K562 (cell line): ENCODE results near the gene CCNY. TPM values are rescaled to one million over a fixed set of nuclear protein-coding genes. Genes with fewer than 3 reads are reported as not detected.

Experiments
- E2F6 ChIP-seq, 2 experiments: IDR thresholded peaks; 2 replicates each; pipeline ENCODE4 v1.6.1; 2011; ENCODE audit warnings: borderline replicate concordance in 1 of 2, control low read depth in 1 of 2, low read depth in 1 of 2, low read length in 1 of 2, mild to moderate bottlenecking in 1 of 2, mixed read lengths in 1 of 2, moderate library complexity in 1 of 2; ENCODE audit not compliant: insufficient read depth in 1 of 2, insufficient read length in 1 of 2, poor library complexity in 1 of 2, severe bottlenecking in 1 of 2; ENCODE audit errors: extremely low read depth in 1 of 2
- EHMT2 ChIP-seq: fragments of 450-650 bp; IDR thresholded peaks from 2 replicates; pipeline ENCODE4 v1.6.1; 2018; ENCODE audit warnings: antibody characterized with exemption
- KDM2B ChIP-seq: fragments of 250-450 bp; sonication (Bioruptor Pico); IDR thresholded peaks from 2 replicates; pipeline ENCODE4 v1.8.0; 2021; ENCODE audit warnings: mild to moderate bottlenecking, moderate library complexity
- LEF1 ChIP-seq: fragments of 450-650 bp; IDR thresholded peaks from 2 replicates; pipeline ENCODE4 v1.6.1; 2016; ENCODE audit warnings: mild to moderate bottlenecking
- MEIS2 ChIP-seq: fragments of 450-650 bp; IDR thresholded peaks from 2 replicates; pipeline ENCODE4 v1.6.1; 2014; ENCODE audit warnings: mild to moderate bottlenecking; ENCODE audit not compliant: partially characterized antibody
- MYNN ChIP-seq, 2 experiments: sonication (generic); formaldehyde crosslinking in 1 of 2; IDR thresholded peaks; 2 replicates each; pipeline versions ENCODE4 v1.5.0 to v1.6.1; 2016 to 2020; ENCODE audit warnings: antibody characterized with exemption in 1 of 2, missing genetic modification reagents in 1 of 2
- PTRF ChIP-seq: fragments of 450-650 bp; IDR thresholded peaks from 2 replicates; pipeline ENCODE4 v1.6.1; 2016; ENCODE audit warnings: mild to moderate bottlenecking, missing genetic modification characterization, missing compliant biosample characterization
- TEAD4 ChIP-seq, 2 experiments: sonication (generic) in 1 of 2; formaldehyde crosslinking in 1 of 2; IDR thresholded peaks; 2 replicates each; pipeline versions ENCODE4 v1.6.1 to v1.8.0; 2012 to 2022; ENCODE audit warnings: borderline replicate concordance in 1 of 2, inconsistent platforms in 1 of 2, low read length in 1 of 2, mild to moderate bottlenecking in 1 of 2, missing genetic modification reagents in 1 of 2
- WHSC1 ChIP-seq: IDR thresholded peaks from one replicate; pipeline ENCODE4 v1.6.1; 2012; ENCODE audit warnings: low read length, control low read depth, inconsistent platforms
- ZNF184 ChIP-seq: sonication (generic); formaldehyde crosslinking; IDR thresholded peaks from 2 replicates; pipeline ENCODE4 v1.5.0; 2020; ENCODE audit warnings: missing genetic modification reagents
- ZNF280B ChIP-seq: fragments of 250-450 bp; sonication (Bioruptor Pico); IDR thresholded peaks from 2 replicates; pipeline ENCODE4 v1.5.1; 2021; ENCODE audit warnings: mild to moderate bottlenecking
- polyA plus RNA-seq, 8 experiments: library from polyadenylated mRNA; depleted of rRNA in 4 of 8; stranded (reverse) in 5 of 8; unstranded in 3 of 8; fragments of >200 nt; fragmentation: Nextera tagmentation in 2 of 8; fragmentation: Illumina TruSeq in 1 of 8; extraction: Ambion mirVana in 2 of 8; extraction: Trizol in 1 of 8; gene quantifications; 2 replicates each; pipeline versions ENCODE4 v1.2.1 to v1.2.3, GENCODE V29; 2011 to 2014; ENCODE audit warnings: inconsistent platforms in 1 of 8, missing spikeins in 1 of 8
- total RNA-seq, 7 experiments: library from RNA; depleted of rRNA in 6 of 7; stranded (reverse); fragments of >200 nt in 6 of 7; fragmentation: Illumina TruSeq in 2 of 7; extraction: Trizol in 2 of 7; gene quantifications; 2 replicates each; pipeline versions ENCODE4 v1.2.1 to v1.2.3, GENCODE V29; 2011 to 2021; ENCODE audit warnings: low replicate concordance in 1 of 7
- TF ChIP-seq, protein P1 (sequence below): sonication (generic); formaldehyde crosslinking; IDR thresholded peaks from 2 replicates; pipeline ENCODE4 v1.8.0; 2023; ENCODE audit warnings: missing genetic modification reagents, mild to moderate bottlenecking, borderline replicate concordance

Gene CCNY
- total and polyA plus RNA-seq, 9 of the 15 experiments (the other 6 are each of a cell fraction or from before 2014, with no cell fraction given), result 8.4 to 109 (median 38.6) TPM

GRCh38 chr10:35336921-35337823 lies 863 bp downstream of the CCNY start (continued):
- TF ChIP-seq, protein P1, sequence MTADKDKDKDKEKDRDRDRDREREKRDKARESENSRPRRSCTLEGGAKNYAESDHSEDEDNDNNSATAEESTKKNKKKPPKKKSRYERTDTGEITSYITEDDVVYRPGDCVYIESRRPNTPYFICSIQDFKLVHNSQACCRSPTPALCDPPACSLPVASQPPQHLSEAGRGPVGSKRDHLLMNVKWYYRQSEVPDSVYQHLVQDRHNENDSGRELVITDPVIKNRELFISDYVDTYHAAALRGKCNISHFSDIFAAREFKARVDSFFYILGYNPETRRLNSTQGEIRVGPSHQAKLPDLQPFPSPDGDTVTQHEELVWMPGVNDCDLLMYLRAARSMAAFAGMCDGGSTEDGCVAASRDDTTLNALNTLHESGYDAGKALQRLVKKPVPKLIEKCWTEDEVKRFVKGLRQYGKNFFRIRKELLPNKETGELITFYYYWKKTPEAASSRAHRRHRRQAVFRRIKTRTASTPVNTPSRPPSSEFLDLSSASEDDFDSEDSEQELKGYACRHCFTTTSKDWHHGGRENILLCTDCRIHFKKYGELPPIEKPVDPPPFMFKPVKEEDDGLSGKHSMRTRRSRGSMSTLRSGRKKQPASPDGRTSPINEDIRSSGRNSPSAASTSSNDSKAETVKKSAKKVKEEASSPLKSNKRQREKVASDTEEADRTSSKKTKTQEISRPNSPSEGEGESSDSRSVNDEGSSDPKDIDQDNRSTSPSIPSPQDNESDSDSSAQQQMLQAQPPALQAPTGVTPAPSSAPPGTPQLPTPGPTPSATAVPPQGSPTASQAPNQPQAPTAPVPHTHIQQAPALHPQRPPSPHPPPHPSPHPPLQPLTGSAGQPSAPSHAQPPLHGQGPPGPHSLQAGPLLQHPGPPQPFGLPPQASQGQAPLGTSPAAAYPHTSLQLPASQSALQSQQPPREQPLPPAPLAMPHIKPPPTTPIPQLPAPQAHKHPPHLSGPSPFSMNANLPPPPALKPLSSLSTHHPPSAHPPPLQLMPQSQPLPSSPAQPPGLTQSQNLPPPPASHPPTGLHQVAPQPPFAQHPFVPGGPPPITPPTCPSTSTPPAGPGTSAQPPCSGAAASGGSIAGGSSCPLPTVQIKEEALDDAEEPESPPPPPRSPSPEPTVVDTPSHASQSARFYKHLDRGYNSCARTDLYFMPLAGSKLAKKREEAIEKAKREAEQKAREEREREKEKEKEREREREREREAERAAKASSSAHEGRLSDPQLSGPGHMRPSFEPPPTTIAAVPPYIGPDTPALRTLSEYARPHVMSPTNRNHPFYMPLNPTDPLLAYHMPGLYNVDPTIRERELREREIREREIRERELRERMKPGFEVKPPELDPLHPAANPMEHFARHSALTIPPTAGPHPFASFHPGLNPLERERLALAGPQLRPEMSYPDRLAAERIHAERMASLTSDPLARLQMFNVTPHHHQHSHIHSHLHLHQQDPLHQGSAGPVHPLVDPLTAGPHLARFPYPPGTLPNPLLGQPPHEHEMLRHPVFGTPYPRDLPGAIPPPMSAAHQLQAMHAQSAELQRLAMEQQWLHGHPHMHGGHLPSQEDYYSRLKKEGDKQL (CRISPR knock-in tag), result peak; percentile 80; the same call in 1 of the 2 replicates
- no peak for TF ChIP-seq ZNF280B (CRISPR knock-in tag)
- no peak for TF ChIP-seq KDM2B (CRISPR knock-in tag)
- no peak for TF ChIP-seq PTRF (tag)
- no peak for TF ChIP-seq ZNF184 (CRISPR knock-in tag)
- no peak for TF ChIP-seq WHSC1
- no peak for TF ChIP-seq EHMT2
- TF ChIP-seq TEAD4 (IDR thresholded peaks at IDR 0.05; ENCODE audit: low read length), result 0 out of 2 replicates have a peak, but pooled peaks have one; percentile 12
- TF ChIP-seq TEAD4 (CRISPR knock-in tag; IDR thresholded peaks at IDR 0.05; ENCODE audit: borderline replicate concordance), result no peak
- peak; percentile 15 to 58 for TF ChIP-seq E2F6 (IDR thresholded peaks at IDR 0.05; ENCODE audit: borderline replicate concordance in 1 of 2, extremely low read depth in 1 of 2, insufficient read depth in 1 of 2, insufficient read length in 1 of 2, low read depth in 1 of 2, low read length in 1 of 2, poor library complexity in 1 of 2, severe bottlenecking in 1 of 2)
- TF ChIP-seq MEIS2, result no peak
- TF ChIP-seq MYNN (IDR thresholded peaks at IDR 0.05), result no peak
- TF ChIP-seq MYNN (CRISPR knock-in tag; IDR thresholded peaks at IDR 0.05), result no peak
- no peak for TF ChIP-seq LEF1
